T-helper 17 cell (primary cell): ENCODE data around the gene MYOM1. TPM values are rescaled to one million over a fixed set of nuclear protein-coding genes. Genes with fewer than 3 reads are reported as not detected.

Source experiments
- ATAC-seq: fragments of 150-1000 bp; cut with Tn5 transposase; 2 replicates; pipeline ENCODE4 v1.10.0; 2021; ENCODE audit warnings: mild to moderate bottlenecking, moderate library complexity
- DNase-seq, 3 donors: peaks; one replicate each; pipeline versions ENCODE4 v3.0.0 to v3.0.0-alpha.2; 2020 to 2021
- H3K9me3 ChIP-seq: one replicate; pipeline ENCODE4 v1.7.0; 2013; ENCODE audit warnings: low read length, mild to moderate bottlenecking; ENCODE audit not compliant: control insufficient read depth, poor library complexity, severe bottlenecking
- H3K27ac Mint-ChIP-seq: one replicate; pipeline ENCODE4 v1.8.0; 2022; ENCODE audit warnings: mild to moderate bottlenecking, moderate library complexity, mixed read lengths
- H3K27me3 Mint-ChIP-seq: one replicate; pipeline ENCODE4 v1.8.0; 2022; ENCODE audit warnings: mixed read lengths
- H3K36me3 Mint-ChIP-seq: one replicate; pipeline ENCODE4 v1.8.0; 2022; ENCODE audit warnings: low read depth, mixed read lengths
- H3K4me1 Mint-ChIP-seq: one replicate; pipeline ENCODE4 v1.8.0; 2022; ENCODE audit warnings: mild to moderate bottlenecking, mixed read lengths
- H3K4me3 Mint-ChIP-seq: one replicate; pipeline ENCODE4 v1.8.0; 2022; ENCODE audit warnings: mild to moderate bottlenecking, moderate library complexity, mixed read lengths
- total RNA-seq, 4 donors: library from RNA in 2 of 4; stranded (reverse) in 2 of 4; gene quantifications; one replicate each; pipeline ENCODE4 v1.2.3 and lab custom pipeline; 2022 to 2026

MYOM1 gene
- total RNA-seq, 2 donors from 2014 or later, result 0.92 to 3.2 TPM

DNA sequence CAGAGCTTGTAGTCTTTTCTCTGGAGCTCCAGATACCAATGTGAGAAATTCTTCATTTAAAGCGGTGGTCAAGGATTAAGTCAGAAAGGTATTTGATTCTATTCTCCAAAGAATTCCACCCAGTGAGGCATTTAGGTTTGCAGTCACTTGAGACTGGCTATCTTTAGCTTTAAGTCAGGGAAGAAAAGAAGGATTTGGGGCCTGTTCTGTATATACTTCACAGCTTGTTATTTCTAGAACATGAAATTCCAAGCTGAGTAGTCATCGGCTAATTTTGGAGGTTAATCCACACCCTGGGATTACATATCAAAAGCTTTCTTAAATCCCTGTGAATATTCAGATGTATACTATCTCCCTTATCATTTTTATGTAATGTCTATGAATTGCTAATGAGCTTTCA lies 39.4 kb downstream of the MYOM1 start:
- H3K4me3 Mint-ChIP-seq, result no peak overlapping the region
- no peak overlapping the region for H3K27ac Mint-ChIP-seq
- no peaks in the 10 kb centered on the region for H3K27me3 Mint-ChIP-seq
- H3K36me3 Mint-ChIP-seq, result peaks cover 2% of the 10 kb centered on the region
- H3K9me3 ChIP-seq, result no peaks in the 10 kb centered on the region
- H3K4me1 Mint-ChIP-seq, result no peaks in the 10 kb centered on the region
- no peak for ATAC-seq
- no peak for DNase-seq

DNA sequence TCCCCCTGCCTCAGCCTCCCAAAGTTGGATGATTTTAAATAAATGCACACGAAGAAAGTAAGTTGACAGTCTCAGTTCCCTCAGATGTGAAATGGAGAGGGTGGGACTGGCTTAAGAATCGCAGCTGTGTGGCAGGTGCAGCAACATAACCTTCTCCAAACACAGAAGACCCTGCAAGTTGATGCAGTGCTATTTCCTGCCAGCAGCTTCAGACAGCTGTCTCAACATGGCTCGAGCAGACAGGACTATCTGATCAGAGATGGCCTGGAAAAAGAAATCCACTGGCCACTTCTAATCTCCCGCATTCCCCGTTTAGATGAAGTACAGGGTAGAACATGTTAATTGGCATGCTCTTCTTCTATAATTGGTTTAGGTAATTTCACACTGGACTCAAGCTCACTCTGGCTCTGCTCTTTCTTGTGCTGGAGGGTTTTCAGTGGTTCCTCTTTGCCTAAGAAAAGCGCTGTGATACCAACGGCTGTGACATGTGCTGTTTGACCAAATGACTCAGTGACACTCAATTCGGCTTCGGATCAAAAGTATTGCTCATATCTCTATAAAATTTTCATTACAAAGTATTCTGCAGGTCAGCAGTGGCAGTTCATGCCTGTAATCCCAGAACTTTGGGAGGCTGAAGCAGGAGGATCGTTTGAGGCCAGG lies 40.2 kb downstream of the MYOM1 start:
- ATAC-seq (no peak), DNase-seq (no peak)
- Mint-ChIP-seq H3K4me1 (no peaks in the 10 kb centered on the region), H3K4me3 (no peak overlapping the region), H3K36me3 (peaks cover 2% of the 10 kb centered on the region), H3K27ac (peak overlapping the region; percentile 29), H3K27me3 (no peaks in the 10 kb centered on the region)
- no peaks in the 10 kb centered on the region for H3K9me3 ChIP-seq

DNA sequence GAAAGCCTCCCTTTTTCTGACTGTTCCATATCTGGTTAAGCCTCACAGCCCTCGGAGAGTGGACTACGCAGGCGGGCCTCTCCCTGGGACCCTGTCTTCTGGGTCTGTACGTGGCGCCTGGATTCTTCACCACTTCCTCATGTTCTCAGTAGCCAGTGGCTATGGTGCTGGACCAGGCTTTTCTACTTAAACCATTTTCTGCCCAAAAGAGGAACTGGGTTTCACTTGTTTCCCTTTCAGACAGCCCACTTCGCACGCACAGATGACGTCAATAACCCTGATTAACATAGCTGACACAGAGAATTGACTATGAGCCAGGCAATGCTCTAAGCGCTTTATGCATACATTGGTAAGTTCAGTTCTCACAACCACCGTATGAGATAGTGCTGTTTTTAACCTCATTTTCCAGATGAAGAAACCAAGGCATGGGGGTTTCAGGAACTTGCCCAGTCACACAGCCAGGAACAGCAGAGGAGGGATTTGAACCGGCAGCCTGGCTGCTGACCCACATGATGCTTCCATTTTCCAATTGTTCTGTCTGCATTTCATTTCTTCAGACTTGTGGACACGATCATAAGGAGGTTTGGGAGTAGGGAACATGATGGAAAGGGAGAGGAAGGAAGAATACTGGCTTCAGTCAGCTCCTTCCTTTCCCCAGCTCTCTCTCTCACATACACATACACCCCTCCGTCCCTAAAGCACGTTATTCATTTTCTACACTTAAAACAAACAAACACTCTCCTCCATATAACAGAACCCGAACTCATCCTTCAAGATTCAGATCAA lies 41.7 kb downstream of the MYOM1 start:
- Mint-ChIP-seq H3K36me3 (peaks cover 2% of the 10 kb centered on the region), H3K4me1 (no peaks in the 10 kb centered on the region), H3K27me3 (no peaks in the 10 kb centered on the region), H3K27ac (peak overlapping the region; percentile 29), H3K4me3 (no peak overlapping the region)
- no peak for DNase-seq
- peak; percentile 85 for ATAC-seq
- no peaks in the 10 kb centered on the region for H3K9me3 ChIP-seq

DNA sequence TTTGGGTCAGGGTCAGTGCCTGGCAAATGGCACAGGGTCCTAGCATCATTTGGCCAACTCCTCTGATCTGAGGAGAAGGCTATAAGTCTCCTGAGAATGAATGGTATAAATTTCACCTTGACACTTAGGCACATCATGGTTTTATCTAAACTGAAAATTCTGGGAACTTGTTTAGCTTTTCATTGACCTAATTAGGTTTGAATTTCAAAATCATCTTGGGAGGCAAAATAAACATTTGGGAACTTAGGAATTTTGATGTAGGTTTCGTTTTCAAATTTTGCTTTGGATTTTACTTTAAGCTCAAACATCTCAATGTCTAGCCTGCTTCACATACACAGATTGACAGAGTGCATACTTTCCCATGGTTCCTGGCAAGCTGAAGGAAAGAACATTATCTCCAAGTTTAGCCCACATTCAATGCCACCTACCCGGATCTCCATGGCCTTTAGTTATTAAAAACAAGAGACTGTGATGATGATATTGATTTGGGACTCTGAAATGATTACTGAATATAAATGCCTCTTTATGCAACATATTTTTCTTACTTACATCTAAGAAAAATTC lies 44.5 kb downstream of the MYOM1 start:
- Mint-ChIP-seq H3K27me3 (peaks cover 6% of the 10 kb centered on the region), H3K27ac (no peak overlapping the region), H3K36me3 (peaks cover 2% of the 10 kb centered on the region), H3K4me1 (no peaks in the 10 kb centered on the region), H3K4me3 (no peak overlapping the region)
- no peak for DNase-seq
- no peak for ATAC-seq
- H3K9me3 ChIP-seq, result no peaks in the 10 kb centered on the region

DNA sequence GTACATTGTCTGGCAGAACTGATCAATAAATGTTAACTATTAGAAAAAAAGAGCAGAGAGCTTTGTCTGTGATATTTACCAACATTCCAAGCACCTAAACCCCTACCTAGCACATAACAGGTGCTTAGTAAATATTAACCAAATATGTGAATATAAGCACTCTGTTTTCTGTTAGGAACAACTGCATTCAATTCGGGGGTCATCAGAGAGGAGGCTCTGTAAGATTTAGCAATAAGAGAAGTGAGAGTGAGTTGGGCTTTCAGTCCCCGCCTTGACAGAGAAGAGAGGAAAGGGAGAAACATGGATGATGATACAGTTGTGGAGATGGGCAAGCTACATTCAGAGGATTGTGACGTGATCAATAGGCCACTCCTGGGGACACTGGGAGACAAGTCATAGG lies 47.7 kb downstream of the MYOM1 start:
- H3K27ac Mint-ChIP-seq, result peak overlapping the region; percentile 21
- no peak for DNase-seq
- no peak overlapping the region for H3K4me3 Mint-ChIP-seq
- peaks cover 15% of the 10 kb centered on the region for H3K27me3 Mint-ChIP-seq
- peaks cover 2% of the 10 kb centered on the region for H3K36me3 Mint-ChIP-seq
- no peaks in the 10 kb centered on the region for H3K9me3 ChIP-seq
- ATAC-seq, result no peak
- peaks cover 2% of the 10 kb centered on the region for H3K4me1 Mint-ChIP-seq

DNA sequence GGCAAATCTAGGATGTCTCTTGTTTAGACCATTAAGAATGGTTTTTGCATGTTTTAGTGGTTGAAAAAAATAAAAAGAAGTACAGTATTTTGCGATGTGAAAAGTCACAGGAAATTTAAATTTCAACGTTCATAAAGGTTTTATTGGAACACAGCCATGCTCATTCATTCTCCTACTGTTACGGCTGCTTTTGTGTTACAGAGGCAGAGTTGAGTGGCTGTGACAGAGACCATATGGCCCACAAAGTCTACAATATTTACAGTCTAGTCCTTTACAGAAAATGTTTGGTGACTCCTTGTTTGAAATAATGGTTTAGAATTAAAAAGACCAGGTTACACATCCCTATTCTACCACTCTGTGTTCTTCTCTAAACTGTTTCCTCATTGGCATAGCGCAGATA lies 48.1 kb downstream of the MYOM1 start:
- ATAC-seq (no peak), DNase-seq (no peak)
- H3K27me3 Mint-ChIP-seq, result peaks cover 15% of the 10 kb centered on the region
- peak overlapping the region; percentile 21 for H3K27ac Mint-ChIP-seq
- H3K9me3 ChIP-seq, result no peaks in the 10 kb centered on the region
- peaks cover 2% of the 10 kb centered on the region for H3K4me1 Mint-ChIP-seq
- no peak overlapping the region for H3K4me3 Mint-ChIP-seq
- H3K36me3 Mint-ChIP-seq, result peaks cover 2% of the 10 kb centered on the region

DNA sequence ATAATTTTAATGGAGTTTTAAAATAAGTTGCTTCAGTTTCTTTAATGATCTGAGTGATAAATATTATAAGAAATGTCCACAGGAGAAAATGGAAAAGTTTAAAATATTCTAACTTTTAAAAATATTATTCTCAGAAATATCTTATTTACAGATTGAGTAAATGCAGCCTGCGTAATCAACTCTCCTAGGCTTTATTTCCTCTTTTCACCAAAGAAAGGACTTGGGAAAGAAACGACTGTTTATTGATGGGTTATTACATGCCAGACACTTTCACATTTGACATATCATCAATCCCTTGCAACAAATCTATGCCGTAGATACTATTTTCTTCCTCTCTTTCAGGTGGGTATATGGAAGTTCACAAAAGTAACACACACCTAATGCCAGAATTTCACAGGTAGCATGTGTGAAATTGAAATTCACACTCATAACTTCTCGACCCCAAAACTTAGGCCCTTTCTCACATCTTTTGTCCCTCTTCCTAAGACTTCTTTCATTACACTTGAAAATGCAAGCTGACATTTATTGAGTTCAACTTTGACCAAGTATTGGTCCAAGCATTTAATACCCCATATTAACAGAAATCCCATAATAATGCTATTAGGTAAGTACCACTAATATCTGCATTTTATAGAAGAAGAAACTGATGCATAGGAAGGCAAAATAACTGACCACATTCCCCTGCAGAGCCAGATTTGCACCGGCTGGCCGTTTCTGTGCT lies 49.2 kb downstream of the MYOM1 start:
- ATAC-seq, result no peak
- DNase-seq, result no peak
- H3K9me3 ChIP-seq, result no peaks in the 10 kb centered on the region
- Mint-ChIP-seq H3K27me3 (peaks cover 15% of the 10 kb centered on the region), H3K36me3 (peaks cover 2% of the 10 kb centered on the region), H3K27ac (no peak overlapping the region), H3K4me1 (peaks cover 2% of the 10 kb centered on the region), H3K4me3 (no peak overlapping the region)

DNA sequence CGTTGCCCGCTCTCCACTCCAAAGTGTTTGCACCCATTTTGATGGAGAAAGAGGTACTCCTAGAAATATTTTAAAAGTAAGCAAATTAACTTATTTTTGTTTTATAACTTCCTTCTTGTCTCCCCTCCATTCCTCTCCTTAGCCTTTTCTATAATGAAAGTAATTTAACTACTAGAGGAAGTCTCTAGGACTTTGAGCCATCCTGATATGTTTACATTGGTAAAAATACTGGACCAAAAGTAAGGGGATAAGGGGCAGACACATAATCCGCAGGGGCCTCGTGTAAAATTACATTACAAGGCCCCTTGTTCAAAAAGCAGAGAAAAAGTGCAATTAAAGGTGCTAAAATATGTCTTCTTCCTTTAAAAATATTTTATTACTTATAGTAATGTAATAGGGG lies 55.4 kb downstream of the MYOM1 start:
- no peak overlapping the region for H3K27ac Mint-ChIP-seq

DNA sequence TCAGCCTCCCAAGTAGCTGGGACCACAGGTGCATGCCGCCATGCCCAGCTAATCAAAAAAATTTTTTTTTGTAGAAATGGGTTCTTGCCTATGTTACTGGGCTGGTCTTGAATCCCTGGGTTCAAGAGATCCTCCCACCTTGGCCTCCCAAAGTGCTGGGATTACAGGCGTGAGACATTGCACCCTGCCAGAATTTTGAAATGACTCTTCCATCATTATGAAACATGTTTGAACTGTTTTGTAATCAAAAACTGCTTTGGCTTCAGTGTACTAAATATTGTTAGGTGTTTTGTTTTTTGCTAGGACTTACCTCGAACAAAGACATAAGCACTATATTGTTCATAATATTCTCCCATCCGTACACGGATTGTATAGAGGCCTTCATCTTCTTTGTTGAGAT lies 55.8 kb downstream of the MYOM1 start:
- Mint-ChIP-seq H3K27me3 (peaks cover 5% of the 10 kb centered on the region), H3K27ac (no peak overlapping the region), H3K36me3 (no peaks in the 10 kb centered on the region), H3K4me3 (no peak overlapping the region), H3K4me1 (no peaks in the 10 kb centered on the region)
- DNase-seq (no peak), ATAC-seq (no peak)
- no peaks in the 10 kb centered on the region for H3K9me3 ChIP-seq

More for the DNA sequence above, 55.4 kb downstream of the MYOM1 start:
- DNase-seq, result no peak
- H3K9me3 ChIP-seq, result no peaks in the 10 kb centered on the region
- H3K4me1 Mint-ChIP-seq, result no peaks in the 10 kb centered on the region
- no peak overlapping the region for H3K4me3 Mint-ChIP-seq
- no peaks in the 10 kb centered on the region for H3K36me3 Mint-ChIP-seq
- no peak for ATAC-seq
- H3K27me3 Mint-ChIP-seq, result peaks cover 5% of the 10 kb centered on the region

DNA sequence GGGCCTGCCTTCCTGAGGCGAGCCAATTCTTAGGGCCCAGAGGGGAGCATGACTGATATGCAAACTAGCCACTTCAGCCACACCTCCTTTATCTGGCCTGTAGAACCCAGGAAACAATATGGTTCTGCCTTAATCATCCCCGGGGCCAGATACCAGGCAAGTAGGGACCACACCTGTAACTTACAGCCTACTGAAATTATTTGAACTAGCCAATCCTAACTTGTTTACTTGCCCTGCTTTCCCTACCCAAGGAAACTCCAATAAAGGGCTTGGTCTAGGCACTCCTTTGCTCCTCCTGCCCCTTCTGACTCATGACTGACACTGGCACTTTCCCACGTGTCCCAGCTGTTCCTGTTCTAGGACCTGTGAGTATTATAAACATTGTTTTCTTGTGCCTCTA lies 57.6 kb downstream of the MYOM1 start:
- Mint-ChIP-seq H3K4me1 (no peaks in the 10 kb centered on the region), H3K36me3 (no peaks in the 10 kb centered on the region), H3K27me3 (no peaks in the 10 kb centered on the region), H3K27ac (no peak overlapping the region), H3K4me3 (no peak overlapping the region)
- DNase-seq, result no peak
- no peaks in the 10 kb centered on the region for H3K9me3 ChIP-seq
- no peak for ATAC-seq

DNA sequence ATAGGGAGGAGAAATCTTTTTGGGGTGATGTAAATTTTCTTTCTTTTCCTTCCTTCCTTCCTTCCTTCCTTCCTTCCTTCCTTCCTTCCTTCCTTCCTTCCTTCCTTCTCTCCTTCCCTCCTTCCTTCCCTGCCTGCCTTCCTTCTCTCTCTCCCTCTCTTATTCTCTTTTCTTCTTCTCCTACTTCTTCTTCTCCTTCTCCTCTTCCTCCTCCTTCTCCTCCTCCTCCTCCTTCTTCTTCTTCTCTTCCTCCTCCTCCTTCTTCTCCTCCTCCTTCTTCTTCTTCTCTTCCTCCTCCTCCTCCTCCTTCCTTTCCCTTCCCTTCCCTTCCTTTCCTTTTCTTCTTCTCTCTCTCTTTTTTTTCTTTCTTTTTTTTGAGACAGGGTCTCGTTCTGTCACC lies 59.9 kb downstream of the MYOM1 start:
- ATAC-seq (no peak), DNase-seq (no peak)
- no peaks in the 10 kb centered on the region for H3K9me3 ChIP-seq
- H3K4me3 Mint-ChIP-seq, result no peak overlapping the region
- H3K36me3 Mint-ChIP-seq, result no peaks in the 10 kb centered on the region
- H3K4me1 Mint-ChIP-seq, result no peaks in the 10 kb centered on the region
- no peak overlapping the region for H3K27ac Mint-ChIP-seq
- no peaks in the 10 kb centered on the region for H3K27me3 Mint-ChIP-seq

DNA sequence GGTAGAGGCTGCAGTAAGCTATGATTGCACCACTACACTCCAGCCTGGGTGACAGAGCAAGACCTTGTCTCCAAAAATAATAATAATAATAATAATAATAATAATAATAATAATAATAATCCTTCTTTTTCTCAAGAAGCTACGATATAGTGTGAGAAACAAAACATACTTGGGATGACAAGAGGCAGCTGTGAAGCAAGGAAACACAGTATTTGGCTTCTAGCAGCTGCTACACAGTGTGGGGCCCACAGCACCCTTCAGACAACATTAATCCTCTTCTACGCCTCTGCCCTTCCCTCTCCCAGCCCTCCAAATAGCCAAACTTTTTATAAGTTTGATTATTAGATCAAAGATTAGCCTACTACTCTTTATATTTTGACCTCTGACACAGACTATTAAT lies 62.2 kb downstream of the MYOM1 start:
- Mint-ChIP-seq H3K36me3 (peaks cover 2% of the 10 kb centered on the region), H3K27ac (no peak overlapping the region), H3K4me1 (no peaks in the 10 kb centered on the region), H3K4me3 (no peak overlapping the region), H3K27me3 (no peaks in the 10 kb centered on the region)
- DNase-seq (no peak), ATAC-seq (no peak)
- no peaks in the 10 kb centered on the region for H3K9me3 ChIP-seq

DNA sequence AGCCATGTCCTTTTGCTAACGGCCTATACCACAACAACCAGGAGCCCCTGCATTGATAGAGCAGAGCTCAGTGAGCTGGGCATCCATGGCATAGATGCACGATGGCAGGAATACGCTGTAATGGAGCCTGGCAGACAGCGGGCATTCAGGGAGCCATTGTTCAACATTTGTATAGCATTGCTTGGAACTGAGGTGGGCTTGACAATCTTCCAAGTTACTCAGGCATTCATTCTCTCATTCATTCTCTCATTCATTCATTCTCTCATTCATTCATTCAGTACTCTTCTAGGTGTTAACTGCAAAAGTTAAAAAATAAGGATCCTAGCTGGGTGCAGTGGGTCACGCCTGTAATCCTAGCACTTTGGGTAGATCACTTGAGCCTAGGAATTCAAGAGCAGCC lies 62.7 kb downstream of the MYOM1 start:
- no peak for ATAC-seq
- Mint-ChIP-seq H3K4me3 (no peak overlapping the region), H3K36me3 (peaks cover 2% of the 10 kb centered on the region), H3K27ac (no peak overlapping the region), H3K27me3 (no peaks in the 10 kb centered on the region), H3K4me1 (no peaks in the 10 kb centered on the region)
- no peak for DNase-seq
- H3K9me3 ChIP-seq, result no peaks in the 10 kb centered on the region
